IMR-90 (cell line): Measurements from ENCODE around the gene NPC1. TPM values are rescaled to one million over a fixed set of nuclear protein-coding genes. Genes with fewer than 3 reads are reported as not detected.
A peak's percentile ranks its signal among the peaks of the same experiment; 100 is the strongest.

Experiments
- ATAC-seq: fragments of 200-7000 bp; cut with Tn5 transposase; 2 replicates; pipeline ENCODE4 v1.9.1; 2020; ENCODE audit warnings: low read depth, mild to moderate bottlenecking, moderate library complexity
- BruUV-seq: library from RNA; stranded (reverse); fragments of 400-500 nt; replicated peaks from 2 replicates; lab custom pipeline; 2021; lab: Mats Ljungman, UMichigan
- CTCF ChIA-PET: fragments of 300-600 bp; formaldehyde crosslinking; extraction: SDS; loops from one replicate; lab custom pipeline; 2021; ENCODE audit warnings: antibody characterized with exemption; lab: Yijun Ruan, JAX
- POLR2A ChIA-PET: fragments of 300-600 bp; sonication (Branson Sonifier 250); formaldehyde crosslinking; loops from one replicate; lab custom pipeline; 2022; ENCODE audit warnings: antibody characterized with exemption; ENCODE audit not compliant: unreplicated experiment; lab: Charles Lee
- DNase-seq: peaks from one replicate; pipeline ENCODE4 v3.0.0; 2013
- H2AFZ ChIP-seq: replicated peaks from 2 replicates; pipeline ENCODE3; 2013; ENCODE audit warnings: low read length, mild to moderate bottlenecking; ENCODE audit not compliant: poor library complexity
- H2AK5ac ChIP-seq: 2 replicates; pipeline ENCODE4 v1.6.1; 2013; ENCODE audit warnings: low read depth, low read length, inconsistent platforms
- H2AK9ac ChIP-seq: replicated peaks from 2 replicates; pipeline ENCODE3; 2013; ENCODE audit warnings: mild to moderate bottlenecking, low read depth, low read length, moderate library complexity; ENCODE audit not compliant: poor library complexity
- H2BK120ac ChIP-seq: 2 replicates; pipeline ENCODE4 v1.6.1; 2013; ENCODE audit warnings: low read depth, low read length, inconsistent platforms
- H2BK15ac ChIP-seq: 3 replicates; pipeline ENCODE4 v1.6.1; 2013; ENCODE audit warnings: low read depth, low read length, inconsistent platforms
- H2BK20ac ChIP-seq: 2 replicates; pipeline ENCODE4 v1.6.1; 2013; ENCODE audit warnings: low read depth, mild to moderate bottlenecking, inconsistent platforms, low read length, moderate library complexity
- H2BK5ac ChIP-seq: 2 replicates; pipeline ENCODE4 v1.6.1; 2013; ENCODE audit warnings: mild to moderate bottlenecking, low read depth, low read length, inconsistent platforms; ENCODE audit not compliant: poor library complexity, severe bottlenecking
- H3K14ac ChIP-seq: replicated peaks from 2 replicates; pipeline ENCODE4 v1.6.1; 2013; ENCODE audit warnings: low read depth, low read length, inconsistent platforms
- H3K18ac ChIP-seq: 2 replicates; pipeline ENCODE4 v1.6.1; 2013; ENCODE audit warnings: low read depth, low read length, control low read depth
- H3K23ac ChIP-seq: 2 replicates; pipeline ENCODE4 v1.6.1; 2013; ENCODE audit warnings: low read depth, low read length, inconsistent platforms
- H3K27ac ChIP-seq: 2 replicates; pipeline ENCODE4 v1.5.1; 2013; ENCODE audit warnings: mild to moderate bottlenecking, control low read depth, low read length; ENCODE audit not compliant: insufficient read depth
- H3K27me3 ChIP-seq: 2 replicates; pipeline ENCODE4 v1.6.1; 2013; ENCODE audit warnings: low read length; ENCODE audit not compliant: control insufficient read depth, insufficient read depth
- H3K36me3 ChIP-seq: 2 replicates; pipeline ENCODE4 v1.6.1; 2013; ENCODE audit warnings: low read length, mixed read lengths; ENCODE audit not compliant: control insufficient read depth, insufficient read depth
- H3K4ac ChIP-seq: 2 replicates; pipeline ENCODE4 v1.6.1; 2013; ENCODE audit warnings: low read depth, low read length, inconsistent platforms
- H3K4me1 ChIP-seq: 2 replicates; pipeline ENCODE4 v1.6.1; 2013; ENCODE audit warnings: low read length, mixed read lengths; ENCODE audit not compliant: control insufficient read depth, insufficient read depth
- H3K4me2 ChIP-seq: 2 replicates; pipeline ENCODE4 v1.6.1; 2013; ENCODE audit warnings: low read depth, mild to moderate bottlenecking, control low read depth, low read length, moderate library complexity
- H3K4me3 ChIP-seq: 2 replicates; pipeline ENCODE4 v1.5.1; 2013; ENCODE audit warnings: low read depth, mild to moderate bottlenecking, control low read depth, low read length, moderate library complexity; ENCODE audit not compliant: insufficient read depth
- H3K56ac ChIP-seq: 2 replicates; pipeline ENCODE4 v1.6.1; 2013; ENCODE audit warnings: low read length, inconsistent platforms; ENCODE audit not compliant: insufficient read depth; ENCODE audit errors: extremely low read depth
- H3K79me1 ChIP-seq, 2 experiments: 2 replicates each; pipeline ENCODE4 v1.6.1; 2013; ENCODE audit warnings: low read length in 2 of 2, inconsistent platforms in 1 of 2, low read depth in 1 of 2
- H3K9ac ChIP-seq: 2 replicates; pipeline ENCODE4 v1.6.1; 2013; ENCODE audit warnings: low read depth, low read length, control low read depth
- H3K9me1 ChIP-seq: 2 replicates; pipeline ENCODE4 v1.6.1; 2013; ENCODE audit warnings: low read length, inconsistent platforms; ENCODE audit not compliant: insufficient read depth
- H3K9me3 ChIP-seq: 2 replicates; pipeline ENCODE4 v1.6.1; 2013; ENCODE audit warnings: low read length; ENCODE audit not compliant: control insufficient read depth, insufficient read depth
- H4K20me1 ChIP-seq: 2 replicates; pipeline ENCODE4 v1.6.1; 2013; ENCODE audit warnings: low read length, inconsistent platforms; ENCODE audit not compliant: insufficient read depth
- H4K5ac ChIP-seq: 2 replicates; pipeline ENCODE4 v1.6.1; 2013; ENCODE audit warnings: mild to moderate bottlenecking, low read depth, low read length, control low read depth
- H4K8ac ChIP-seq, 2 experiments: 2 replicates each; pipeline ENCODE4 v1.6.1; 2013; ENCODE audit warnings: low read depth in 2 of 2, low read length in 2 of 2, control low read depth in 1 of 2, inconsistent platforms in 1 of 2
- H4K91ac ChIP-seq: 2 replicates; pipeline ENCODE4 v1.6.1; 2013; ENCODE audit warnings: low read depth, low read length, inconsistent platforms; ENCODE audit not compliant: insufficient read depth
- CEBPB ChIP-seq: IDR thresholded peaks from 2 replicates; pipeline ENCODE4 v1.6.1; 2012; ENCODE audit warnings: low read depth, low read length, improper control_type of control experiment
- FOS ChIP-seq: fragments of 150-350 bp; IDR thresholded peaks from 2 replicates; pipeline ENCODE4 v1.6.1; 2016; ENCODE audit warnings: low read depth, low read length
- WGBS, 2 experiments: methylation state at CpG; one replicate each; pipeline versions ENCODE4 v1.1.5 to v1.1.7; 2013; ENCODE audit warnings: missing lambda C conversion rate in 2 of 2; ENCODE audit not compliant: insufficient read length in 1 of 2; ENCODE audit errors: extremely low coverage in 2 of 2; 5-methylcytosine and 5-hydroxymethylcytosine counted together
- dilution Hi-C: fragments of 300-500 bp; cut with HindIII; formaldehyde crosslinking; loops from one replicate; pipeline ENCODE4 v1.14.3; 2018; ENCODE audit warnings: low sequenced_read_pairs; ENCODE audit not compliant: unreplicated experiment
- in situ Hi-C: fragments of 300-500 bp; cut with MboI; formaldehyde crosslinking; loops from 3 replicates; pipeline ENCODE4 v1.14.3; 2019; ENCODE audit warnings: low sequenced_read_pairs, inconsistent platforms, mixed read lengths
- intact Hi-C: fragments of 100-400 bp; cut with micrococcal nuclease; formaldehyde crosslinking; loops from 2 replicates; pipeline ENCODE4 v1.10.0; 2022
- polyA plus RNA-seq, 3 experiments: library from polyadenylated mRNA; depleted of rRNA; stranded (reverse); fragments of >200 nt; gene quantifications; 2 replicates each; pipeline ENCODE4 v1.2.3, GENCODE V29; 2012; ENCODE audit warnings: low replicate concordance in 1 of 3
- total RNA-seq: library from RNA; depleted of rRNA; stranded (reverse); fragments of >200 nt; gene quantifications from 2 replicates; pipeline ENCODE4 v1.2.3, GENCODE V29; 2012

NPC1 gene
- total and polyA plus RNA-seq, 2 of the 4 experiments (the other 2 are of a cell fraction), result 7.5 to 7.9 TPM

- H3K27me3 ChIP-seq, result no peaks in the 10 kb centered on the region
- no peak for ATAC-seq
- no peak overlapping the region for H3K4me2 ChIP-seq
- no peak overlapping the region for H2BK5ac ChIP-seq
- in situ Hi-C loops (no loop called here), dilution Hi-C loops (no loop called here), intact Hi-C loops (no loop called here)
- no peak overlapping the region for H4K5ac ChIP-seq
- H2BK15ac ChIP-seq, result no peak overlapping the region
- no peak overlapping the region for H2AFZ ChIP-seq
- no peak overlapping the region for H2BK20ac ChIP-seq
- 0 out of 2 replicates have a peak overlapping the region, but pooled peaks have one; percentile 42 for H3K14ac ChIP-seq
- CTCF ChIA-PET, result interaction anchor here (0.5 kb wide), 1 partner anchor 1913 kb away, joined by 5 read pairs; no protein-coding TSS in a partner anchor
- H4K20me1 ChIP-seq, result peaks cover 15% of the 10 kb centered on the region; the same call in 1 of the 2 replicates
- no peak overlapping the region for H3K9ac ChIP-seq
- peaks cover 14% of the 10 kb centered on the region for H3K9me1 ChIP-seq
- H3K79me1 ChIP-seq, result peaks cover 0 to 20% of the 10 kb centered on the region in 2 experiments; a peak in 3 of 4 replicates
- H3K56ac ChIP-seq, result no peak overlapping the region
- H3K23ac ChIP-seq, result peak overlapping the region; percentile 59; the same call in 1 of the 2 replicates
- POLR2A ChIA-PET, result no interaction called here
- WGBS, 2 experiments, result 87% methylated on average over 5 of the region's 20 CpGs; no CpG with 5 or more reads in 1 of the 2 experiments
- no peak overlapping the region for H4K8ac ChIP-seq
- DNase-seq, result peak; percentile 26
- H3K18ac ChIP-seq, result no peak overlapping the region
- no peak overlapping the region for H2AK9ac ChIP-seq
- peaks cover 68% of the 10 kb centered on the region for H3K36me3 ChIP-seq
- H3K4me3 ChIP-seq, result no peak overlapping the region
- H3K27ac ChIP-seq, result no peak overlapping the region
- H3K4me1 ChIP-seq, result peaks cover 4% of the 10 kb centered on the region; the same call in 1 of the 2 replicates
- H2AK5ac ChIP-seq, result peak overlapping the region; percentile 49; the same call in 1 of the 2 replicates
- no TSS peak for BruUV-seq
- TF ChIP-seq CEBPB, result peak; percentile 64
- TF ChIP-seq FOS, result no peak
- H2BK120ac ChIP-seq, result peak overlapping the region; percentile 18
- peak overlapping the region; percentile 65; the same call in 1 of the 2 replicates for H3K4ac ChIP-seq
- H3K9me3 ChIP-seq, result no peaks in the 10 kb centered on the region
- peak overlapping the region; percentile 60 for H4K91ac ChIP-seq
These were observed 57.5 kb downstream of the NPC1 start for GRCh38 chr18:23528580-23529472.
